ENCODE measurements around the gene CRMP1.

GRCh38 chr4:5795580-5795979, 97.3 kb downstream of the CRMP1 start:
- TF ChIP-seq, protein P1, sequence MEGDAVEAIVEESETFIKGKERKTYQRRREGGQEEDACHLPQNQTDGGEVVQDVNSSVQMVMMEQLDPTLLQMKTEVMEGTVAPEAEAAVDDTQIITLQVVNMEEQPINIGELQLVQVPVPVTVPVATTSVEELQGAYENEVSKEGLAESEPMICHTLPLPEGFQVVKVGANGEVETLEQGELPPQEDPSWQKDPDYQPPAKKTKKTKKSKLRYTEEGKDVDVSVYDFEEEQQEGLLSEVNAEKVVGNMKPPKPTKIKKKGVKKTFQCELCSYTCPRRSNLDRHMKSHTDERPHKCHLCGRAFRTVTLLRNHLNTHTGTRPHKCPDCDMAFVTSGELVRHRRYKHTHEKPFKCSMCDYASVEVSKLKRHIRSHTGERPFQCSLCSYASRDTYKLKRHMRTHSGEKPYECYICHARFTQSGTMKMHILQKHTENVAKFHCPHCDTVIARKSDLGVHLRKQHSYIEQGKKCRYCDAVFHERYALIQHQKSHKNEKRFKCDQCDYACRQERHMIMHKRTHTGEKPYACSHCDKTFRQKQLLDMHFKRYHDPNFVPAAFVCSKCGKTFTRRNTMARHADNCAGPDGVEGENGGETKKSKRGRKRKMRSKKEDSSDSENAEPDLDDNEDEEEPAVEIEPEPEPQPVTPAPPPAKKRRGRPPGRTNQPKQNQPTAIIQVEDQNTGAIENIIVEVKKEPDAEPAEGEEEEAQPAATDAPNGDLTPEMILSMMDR (IDR thresholded peaks at IDR 0.05) = no peak
- TF ChIP-seq POLR2A (IDR thresholded peaks at IDR 0.05) = no peak
